NT2/D1 (cell line): Measurements from ENCODE around the gene BMERB1.

Experiments used
- YY1 ChIP-seq: IDR thresholded peaks from 2 replicates; pipeline ENCODE4 v1.6.1; 2011; ENCODE audit not compliant: insufficient read length, insufficient read depth
- ZNF274 ChIP-seq: IDR thresholded peaks from 2 replicates; pipeline ENCODE4 v1.6.1; 2011; ENCODE audit warnings: mild to moderate bottlenecking, low read depth, low read length

GRCh38 chr16:15507301-15507958 is 73.0 kb downstream of the BMERB1 start:
- TF ChIP-seq ZNF274 (no peak), YY1 (no peak)
